ENCODE data around the gene MBOAT7. TPM values are rescaled to one million over a fixed set of nuclear protein-coding genes. Genes with fewer than 3 reads are reported as not detected.

The MBOAT7 gene
- total and polyA plus RNA-seq, 2 of the 4 experiments (the other 2 are of a cell fraction), result 11.3 to 121 TPM

DNA sequence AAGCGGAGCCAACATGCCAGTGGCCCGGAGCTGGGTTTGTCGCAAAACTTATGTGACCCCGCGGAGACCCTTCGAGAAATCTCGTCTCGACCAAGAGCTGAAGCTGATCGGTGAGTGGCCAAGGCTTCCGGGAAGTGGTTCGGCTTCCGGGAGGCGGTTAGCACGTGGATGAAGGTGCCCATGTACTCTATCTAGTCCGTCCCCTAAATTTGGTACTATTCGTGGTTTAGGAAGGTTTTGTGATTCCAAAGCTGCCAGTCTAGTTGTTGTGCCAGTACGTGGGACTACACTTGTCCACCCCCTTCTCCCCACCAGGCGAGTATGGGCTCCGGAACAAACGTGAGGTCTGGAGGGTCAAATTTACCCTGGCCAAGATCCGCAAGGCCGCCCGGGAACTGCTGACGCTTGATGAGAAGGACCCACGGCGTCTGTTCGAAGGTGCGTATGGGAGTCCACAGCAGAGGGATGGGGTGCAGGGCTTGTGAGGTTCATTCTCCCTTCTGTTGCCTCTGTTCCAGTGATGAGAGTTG lies 11.9 kb upstream of the MBOAT7 start:
- H2BK5ac ChIP-seq (ENCODE audit: low read depth, low read length, poor library complexity, severe bottlenecking), result peak overlapping the region; percentile 89
- dilution Hi-C loops (cut with HindIII; ENCODE audit: low sequenced_read_pairs, unreplicated experiment) (no loop called here), in situ Hi-C loops (cut with MboI; ENCODE audit: low sequenced_read_pairs) (loop anchor here (10.0 kb wide), 1 partner anchor 254 kb away; no protein-coding TSS in a partner anchor), intact Hi-C loops (cut with micrococcal nuclease) (no loop called here)
- no peak for ATAC-seq (ENCODE audit: low read depth)
- H2BK15ac ChIP-seq (ENCODE audit: low read depth, low read length), result no peak overlapping the region
- H3K4me2 ChIP-seq (ENCODE audit: low read depth, low read length), result peak overlapping the region; percentile 87
- peak overlapping the region; percentile 72 to 73; a peak in 2 of 4 replicates for H4K8ac ChIP-seq (ENCODE audit: low read depth in 2 of 2, low read length in 2 of 2)
- H3K18ac ChIP-seq (ENCODE audit: low read depth, low read length), result no peak overlapping the region; the same call in 1 of the 2 replicates
- H3K79me1 ChIP-seq (ENCODE audit: low read depth in 1 of 2, low read length in 2 of 2), result peaks cover 5 to 55% of the 10 kb centered on the region in 2 experiments; a peak in 3 of 4 replicates
- no peak for DNase-seq
- H3K27ac ChIP-seq (ENCODE audit: insufficient read depth, low read length), result peak overlapping the region; percentile 92
- no peaks in the 10 kb centered on the region for H3K9me3 ChIP-seq (ENCODE audit: control insufficient read depth, insufficient read depth, low read length)
- peaks cover 40% of the 10 kb centered on the region for H3K36me3 ChIP-seq (ENCODE audit: control insufficient read depth, insufficient read depth, low read length)
- H3K14ac ChIP-seq (replicated peaks; ENCODE audit: low read depth, low read length), result peak overlapping the region; percentile 96
- H3K23ac ChIP-seq (ENCODE audit: low read depth, low read length), result peak overlapping the region; percentile 79; the same call in 1 of the 2 replicates
- no peak overlapping the region for H2BK120ac ChIP-seq (ENCODE audit: low read depth, low read length)
- peaks cover 55% of the 10 kb centered on the region for H4K20me1 ChIP-seq (ENCODE audit: insufficient read depth, low read length)
- TSS peak; percentile 70 for BruUV-seq (replicated peaks)
- no peaks in the 10 kb centered on the region for H3K27me3 ChIP-seq (ENCODE audit: control insufficient read depth, insufficient read depth, low read length)
- peak overlapping the region; percentile 97 for H2AFZ ChIP-seq (replicated peaks; ENCODE audit: low read length, poor library complexity)
- peak overlapping the region; percentile 86 for H3K9ac ChIP-seq (ENCODE audit: low read depth, low read length)
- TF ChIP-seq RAD21 (IDR thresholded peaks at IDR 0.05; ENCODE audit: low read length) (no peak), MAZ (IDR thresholded peaks at IDR 0.05; ENCODE audit: borderline replicate concordance, low read depth, low read length) (no peak), CHD1 (IDR thresholded peaks at IDR 0.05; ENCODE audit: low read depth, low read length) (no peak), RFX5 (IDR thresholded peaks at IDR 0.05; ENCODE audit: low read depth, low read length) (peak; percentile 61), SMC3 (IDR thresholded peaks at IDR 0.05; ENCODE audit: low read depth, low read length) (no peak), MXI1 (IDR thresholded peaks at IDR 0.05; ENCODE audit: borderline replicate concordance, low read depth, low read length) (peak; percentile 52; the same call in 1 of the 2 replicates), MAFK (IDR thresholded peaks at IDR 0.05; ENCODE audit: low read depth, low read length) (no peak), RCOR1 (IDR thresholded peaks at IDR 0.05; ENCODE audit: insufficient replicate concordance, low read length) (no peak), NFE2L2 (IDR thresholded peaks at IDR 0.05; ENCODE audit: low read depth, low read length) (no peak), CEBPB (IDR thresholded peaks at IDR 0.05; ENCODE audit: low read depth, low read length) (no peak), BHLHE40 (IDR thresholded peaks at IDR 0.05; ENCODE audit: low read depth, low read length) (no peak)
- TF ChIP-seq, protein P1, sequence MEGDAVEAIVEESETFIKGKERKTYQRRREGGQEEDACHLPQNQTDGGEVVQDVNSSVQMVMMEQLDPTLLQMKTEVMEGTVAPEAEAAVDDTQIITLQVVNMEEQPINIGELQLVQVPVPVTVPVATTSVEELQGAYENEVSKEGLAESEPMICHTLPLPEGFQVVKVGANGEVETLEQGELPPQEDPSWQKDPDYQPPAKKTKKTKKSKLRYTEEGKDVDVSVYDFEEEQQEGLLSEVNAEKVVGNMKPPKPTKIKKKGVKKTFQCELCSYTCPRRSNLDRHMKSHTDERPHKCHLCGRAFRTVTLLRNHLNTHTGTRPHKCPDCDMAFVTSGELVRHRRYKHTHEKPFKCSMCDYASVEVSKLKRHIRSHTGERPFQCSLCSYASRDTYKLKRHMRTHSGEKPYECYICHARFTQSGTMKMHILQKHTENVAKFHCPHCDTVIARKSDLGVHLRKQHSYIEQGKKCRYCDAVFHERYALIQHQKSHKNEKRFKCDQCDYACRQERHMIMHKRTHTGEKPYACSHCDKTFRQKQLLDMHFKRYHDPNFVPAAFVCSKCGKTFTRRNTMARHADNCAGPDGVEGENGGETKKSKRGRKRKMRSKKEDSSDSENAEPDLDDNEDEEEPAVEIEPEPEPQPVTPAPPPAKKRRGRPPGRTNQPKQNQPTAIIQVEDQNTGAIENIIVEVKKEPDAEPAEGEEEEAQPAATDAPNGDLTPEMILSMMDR (conservative IDR thresholded peaks at IDR 0.05; ENCODE audit: low read depth, low read length), result no peak
- TF ChIP-seq, protein P2, sequence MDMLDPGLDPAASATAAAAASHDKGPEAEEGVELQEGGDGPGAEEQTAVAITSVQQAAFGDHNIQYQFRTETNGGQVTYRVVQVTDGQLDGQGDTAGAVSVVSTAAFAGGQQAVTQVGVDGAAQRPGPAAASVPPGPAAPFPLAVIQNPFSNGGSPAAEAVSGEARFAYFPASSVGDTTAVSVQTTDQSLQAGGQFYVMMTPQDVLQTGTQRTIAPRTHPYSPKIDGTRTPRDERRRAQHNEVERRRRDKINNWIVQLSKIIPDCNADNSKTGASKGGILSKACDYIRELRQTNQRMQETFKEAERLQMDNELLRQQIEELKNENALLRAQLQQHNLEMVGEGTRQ (IDR thresholded peaks at IDR 0.05; ENCODE audit: low read depth, low read length), result no peak
- TF ChIP-seq, protein P3, sequence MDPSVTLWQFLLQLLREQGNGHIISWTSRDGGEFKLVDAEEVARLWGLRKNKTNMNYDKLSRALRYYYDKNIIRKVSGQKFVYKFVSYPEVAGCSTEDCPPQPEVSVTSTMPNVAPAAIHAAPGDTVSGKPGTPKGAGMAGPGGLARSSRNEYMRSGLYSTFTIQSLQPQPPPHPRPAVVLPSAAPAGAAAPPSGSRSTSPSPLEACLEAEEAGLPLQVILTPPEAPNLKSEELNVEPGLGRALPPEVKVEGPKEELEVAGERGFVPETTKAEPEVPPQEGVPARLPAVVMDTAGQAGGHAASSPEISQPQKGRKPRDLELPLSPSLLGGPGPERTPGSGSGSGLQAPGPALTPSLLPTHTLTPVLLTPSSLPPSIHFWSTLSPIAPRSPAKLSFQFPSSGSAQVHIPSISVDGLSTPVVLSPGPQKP (IDR thresholded peaks at IDR 0.05; ENCODE audit: borderline replicate concordance, low read depth, low read length), result no peak
- H2BK20ac ChIP-seq (ENCODE audit: low read depth, low read length), result no peak overlapping the region
- CTCF ChIA-PET, result no interaction called here
- H3K9me1 ChIP-seq (ENCODE audit: insufficient read depth, low read length), result peaks cover 9% of the 10 kb centered on the region
- H3K4me3 ChIP-seq (ENCODE audit: insufficient read depth, low read depth, low read length), result peak overlapping the region; percentile 53
- POLR2A ChIA-PET (ENCODE audit: unreplicated experiment), result interaction anchor here (0.8 to 2.0 kb wide), 5 partner anchors 9 to 64 kb away, joined by 3 to 10 read pairs (median 5); partner anchors contain the start of genes CNOT3, LENG1, MBOAT7 and TSEN34
- H3K4me1 ChIP-seq (ENCODE audit: control insufficient read depth, insufficient read depth, low read length), result peaks cover 7% of the 10 kb centered on the region
- H3K4ac ChIP-seq (ENCODE audit: low read depth, low read length), result peak overlapping the region; percentile 75
- H2AK5ac ChIP-seq (ENCODE audit: low read depth, low read length), result peak overlapping the region; percentile 91
- H4K5ac ChIP-seq (ENCODE audit: low read depth, low read length), result 0 out of 2 replicates have a peak overlapping the region, but pooled peaks have one; percentile 9
- H4K91ac ChIP-seq (ENCODE audit: insufficient read depth, low read depth, low read length), result peak overlapping the region; percentile 73
- peak overlapping the region; percentile 91 for H2AK9ac ChIP-seq (replicated peaks; ENCODE audit: low read depth, low read length, poor library complexity)
- WGBS, 2 experiments (ENCODE audit: extremely low coverage in 2 of 2, insufficient read length in 1 of 2), result 0% methylated on average over 8 of the region's 28 CpGs; no CpG with 5 or more reads in 1 of the 2 experiments
- H3K56ac ChIP-seq (ENCODE audit: extremely low read depth, insufficient read depth, low read length), result peak overlapping the region; percentile 82

All from IMR-90 (cell line).